ENCODE measurements around the gene EVI5L.

Gene EVI5L

DNA sequence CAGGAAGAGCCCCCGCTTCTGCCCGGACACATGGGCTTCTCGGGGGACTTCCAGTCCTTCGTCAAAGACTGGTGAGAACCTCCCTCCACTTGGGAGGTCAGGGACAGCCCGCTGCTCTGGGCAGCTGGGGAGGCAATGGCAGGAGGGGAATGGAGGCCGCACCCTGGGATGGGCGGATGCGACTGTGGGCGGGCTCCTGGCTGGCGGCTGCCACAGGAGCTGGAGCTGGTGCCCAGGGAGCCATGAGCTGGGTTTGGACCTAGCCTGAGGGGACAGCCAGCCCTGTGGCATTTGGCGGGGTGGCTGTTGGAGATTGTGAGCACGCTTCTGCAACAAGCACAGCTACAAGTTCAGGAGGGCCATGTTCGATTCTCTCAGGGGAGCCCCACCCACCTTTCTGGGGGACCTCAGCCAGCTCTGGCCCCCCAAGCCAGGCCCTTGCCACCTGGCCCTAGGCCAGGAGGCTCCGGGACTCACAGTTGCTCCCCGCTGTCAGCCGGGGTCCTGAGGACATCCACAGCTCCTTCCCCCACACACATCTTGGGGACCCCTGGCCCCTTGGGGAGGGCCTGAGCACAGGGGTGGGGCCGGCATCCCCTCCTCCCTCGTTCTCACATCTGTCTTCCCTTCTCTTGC lies 81.6 kb downstream of the EVI5L start:
- no peak for DNase-seq (ENCODE audit: low read depth, low spot score)

DNA sequence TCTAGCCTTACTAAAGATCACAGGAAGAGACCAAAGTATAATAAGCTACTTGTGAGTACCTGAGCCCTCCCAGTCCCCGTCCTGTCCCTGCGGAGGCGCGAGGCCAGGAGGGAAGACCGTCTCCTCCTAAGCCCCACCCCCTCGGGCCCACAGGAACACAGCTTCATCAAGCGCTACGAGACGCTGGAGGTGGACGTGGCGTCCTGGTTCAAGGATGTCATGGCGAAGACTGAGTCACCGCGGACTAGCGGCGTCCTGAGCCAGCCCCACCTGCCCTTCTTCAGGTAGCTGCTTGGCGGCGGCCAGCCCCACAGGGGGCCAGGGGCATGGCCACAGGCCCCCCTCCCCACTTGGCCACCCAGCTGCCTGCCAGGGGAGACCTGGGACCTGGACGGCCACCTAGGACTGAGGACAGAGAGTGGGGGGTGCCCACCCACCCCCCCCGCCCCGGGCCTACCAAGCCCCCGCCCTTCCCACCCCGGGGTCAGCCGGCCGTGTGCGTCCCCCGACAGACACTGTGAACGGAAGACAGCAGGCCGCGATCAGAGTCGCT lies 82.2 kb downstream of the EVI5L start:
- no peak for DNase-seq (ENCODE audit: low read depth, low spot score)

DNA sequence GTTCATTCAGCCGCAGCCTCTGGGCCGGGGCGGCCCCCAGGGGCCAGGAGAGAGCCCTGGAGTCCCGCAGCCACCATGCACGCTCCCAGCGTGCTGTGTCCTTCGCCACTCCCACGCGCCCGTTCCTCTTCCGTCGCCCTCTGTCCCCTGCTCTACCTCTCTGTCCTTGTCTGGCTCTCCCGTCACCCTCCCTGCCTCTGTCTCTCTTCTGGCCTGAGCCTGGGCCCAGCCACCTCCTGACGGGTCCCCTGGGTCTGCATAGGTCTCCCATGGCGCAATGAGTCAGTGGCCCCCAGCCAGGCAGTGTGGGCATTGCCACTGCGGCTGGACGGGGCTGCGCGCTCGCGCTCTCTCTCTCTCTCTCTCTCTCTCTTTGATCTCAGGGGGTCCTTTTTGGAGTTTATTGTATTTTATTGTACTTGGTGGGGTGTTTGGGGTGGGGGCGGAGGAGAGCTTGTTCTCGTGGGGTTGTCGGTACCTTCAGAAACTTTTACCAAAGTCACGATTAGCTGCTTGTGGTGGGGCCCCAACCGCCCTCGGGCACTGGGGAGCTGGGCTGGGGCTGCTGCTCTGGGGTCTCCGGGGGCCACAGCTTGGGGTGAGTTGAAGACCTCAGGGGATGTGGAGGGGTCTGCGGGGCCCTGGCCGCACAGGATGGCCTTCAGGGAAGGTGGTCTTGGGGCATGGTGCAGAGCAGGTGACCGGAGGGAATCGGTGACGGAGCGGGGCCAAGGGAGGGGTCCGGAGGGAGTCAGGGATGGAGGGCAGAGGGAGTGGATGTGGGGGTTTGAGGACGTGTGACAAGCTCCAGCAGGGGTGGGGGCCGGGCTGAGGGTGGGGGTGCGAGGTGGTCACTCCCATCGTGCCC lies 82.9 kb downstream of the EVI5L start:
- no peak for DNase-seq (ENCODE audit: low read depth, low spot score)

DNA sequence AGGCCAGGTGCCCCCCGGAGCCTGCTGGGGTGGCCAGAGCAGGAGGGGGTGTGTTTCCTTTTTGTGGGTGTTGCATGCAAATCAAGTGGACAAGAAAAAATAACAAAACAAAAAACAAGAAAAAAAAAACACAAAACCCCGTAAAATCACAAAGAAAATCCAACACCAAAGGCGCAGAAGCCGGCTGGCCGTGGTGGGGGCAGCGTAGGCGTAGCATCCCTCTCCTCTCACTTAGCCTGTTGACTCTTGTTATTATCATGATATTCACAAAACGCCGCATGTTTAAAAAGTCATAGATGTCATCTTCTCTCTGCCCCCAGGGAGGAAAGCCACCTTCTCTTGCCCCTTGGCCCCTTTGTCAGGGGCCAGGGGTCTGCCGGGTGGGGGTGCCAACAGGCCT lies 83.6 kb downstream of the EVI5L start:
- DNase-seq (ENCODE audit: low read depth, low spot score), result no peak

DNA sequence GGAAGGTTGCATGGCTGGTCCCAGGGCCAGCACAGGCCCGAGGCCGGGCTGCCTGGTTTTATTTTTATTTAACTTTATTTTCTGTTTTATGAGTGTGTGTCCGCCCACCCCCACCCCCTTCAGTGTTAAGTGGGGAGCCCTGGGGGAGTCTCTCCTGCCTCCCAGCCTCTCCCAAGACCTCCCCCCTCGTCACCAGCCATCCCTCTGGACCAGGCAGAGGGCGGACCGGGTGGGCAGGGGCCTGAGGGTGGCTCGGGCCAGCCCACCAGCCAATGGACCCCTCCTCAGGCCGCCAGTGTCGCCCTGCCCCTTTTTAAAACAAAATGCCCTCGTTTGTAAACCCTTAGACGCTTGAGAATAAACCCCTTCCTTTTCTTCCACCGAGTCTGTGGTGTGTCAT lies 84.1 kb downstream of the EVI5L start:
- DNase-seq (ENCODE audit: low read depth, low spot score), result no peak

Data from iPS DF 19.7 (cell line).